Body of pancreas (tissue), 4 donors: ENCODE data around the gene ENO2. TPM values are rescaled to one million over a fixed set of nuclear protein-coding genes. Genes with fewer than 3 reads are reported as not detected.

Experiments used
- ATAC-seq: fragments of 150-250 bp; one replicate; pipeline ENCODE4 v1.9.1; 2016
- DNase-seq, 4 donors: peaks; one replicate each; pipeline ENCODE4 v3.0.0-alpha.2; 2019
- H3K27ac ChIP-seq, 4 donors: fragments of 200-600 bp; sonication (generic); 1 replicate in 3 of 4; 2 replicates in 1 of 4; pipeline versions ENCODE4 v1.5.1 to v1.6.1; 2016 to 2019; ENCODE audit warnings: mild to moderate bottlenecking in 1 of 4, mixed read lengths in 1 of 4, moderate library complexity in 1 of 4
- H3K27me3 ChIP-seq, 2 donors: fragments of 200-600 bp; sonication (generic); one replicate each; pipeline ENCODE4 v1.6.0; 2016; ENCODE audit warnings: mild to moderate bottlenecking in 1 of 2
- H3K36me3 ChIP-seq, 2 donors: fragments of 200-600 bp; sonication (generic); replicated peaks in 1 of 2; 2 replicates each; pipeline ENCODE4 v1.5.1; 2016; ENCODE audit warnings: low read depth in 2 of 2; ENCODE audit not compliant: insufficient read depth in 1 of 2
- H3K4me1 ChIP-seq: fragments of 200-600 bp; sonication (generic); one replicate; pipeline ENCODE4 v1.6.0; 2016
- H3K4me3 ChIP-seq, 2 donors: fragments of 200-600 bp; sonication (generic); 1 replicate in 1 of 2; 2 replicates in 1 of 2; pipeline ENCODE4 v1.5.1; 2016 to 2019
- H3K9me3 ChIP-seq, 3 donors: fragments of 200-600 bp; sonication (generic); 1 replicate in 2 of 3; 2 replicates in 1 of 3; pipeline ENCODE4 v1.5.1; 2016
- POLR2A ChIP-seq, 3 donors: fragments of 450-650 bp; IDR thresholded peaks; one replicate each; pipeline ENCODE4 v1.6.1; 2016; ENCODE audit warnings: antibody characterized with exemption in 3 of 3, mild to moderate bottlenecking in 2 of 3
- WGBS, 2 donors: methylation state at CpG; one replicate each; pipeline ENCODE4 v1.1.5; 2017; 5-methylcytosine and 5-hydroxymethylcytosine counted together
- intact Hi-C: fragments of 100-400 bp; cut with DNase I; formaldehyde crosslinking; loops from one replicate; pipeline ENCODE4 v1.15.1; 2023
- total RNA-seq, 2 donors: library from RNA; depleted of rRNA; stranded (reverse); fragments of >200 nt; gene quantifications; one replicate each; pipeline ENCODE4 v1.1.0, GENCODE V29; 2016
- TF ChIP-seq, protein P1 (sequence below), 7 experiments: fragments of 450-650 bp in 4 of 7; fragments of 200-600 bp in 3 of 7; sonication (generic) in 3 of 7; IDR thresholded peaks; one replicate each; pipeline ENCODE4 v1.5.1; 2016 to 2019; ENCODE audit warnings: antibody characterized with exemption in 7 of 7

ENO2 gene
- total RNA-seq, 2 donors from 2014 or later, result 4.4 to 11.9 TPM

DNA sequence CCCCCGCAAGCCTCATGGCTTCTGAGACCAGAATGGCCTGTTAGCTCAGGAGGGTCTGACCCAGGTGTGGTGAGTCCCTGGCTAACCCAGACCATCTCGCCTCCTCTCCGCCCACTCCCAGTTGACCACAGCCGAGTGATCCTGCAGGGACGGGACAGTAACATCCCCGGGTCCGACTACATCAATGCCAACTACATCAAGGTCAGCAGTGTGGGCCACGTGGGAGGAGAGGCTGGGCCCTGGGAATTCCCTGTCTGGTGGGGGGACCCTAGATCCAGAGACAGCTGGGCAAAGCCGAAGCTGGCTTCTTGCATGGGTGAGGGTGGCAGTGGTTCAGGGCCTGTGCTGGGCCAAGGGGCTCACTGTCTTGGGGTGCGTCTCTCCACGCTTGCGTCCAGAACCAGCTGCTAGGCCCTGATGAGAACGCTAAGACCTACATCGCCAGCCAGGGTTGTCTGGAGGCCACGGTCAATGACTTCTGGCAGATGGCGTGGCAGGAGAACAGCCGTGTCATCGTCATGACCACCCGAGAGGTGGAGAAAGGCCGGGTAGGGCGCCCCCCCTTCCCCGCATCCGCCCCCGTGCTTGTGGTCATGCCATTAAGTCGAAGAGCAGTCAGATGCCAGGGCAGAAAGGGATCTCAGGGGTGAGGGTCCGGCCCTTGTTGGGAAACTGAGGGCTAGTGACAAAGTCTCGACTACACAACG, 41.8 kb downstream of the ENO2 start:
- Histone ChIP-seq H3K36me3 (peaks cover 0 to 5% of the 10 kb centered on the region in 2 donors), H3K27ac (no peak overlapping the region), H3K27me3 (no peaks in the 10 kb centered on the region), H3K4me1 (peaks cover 9% of the 10 kb centered on the region), H3K9me3 (no peaks in the 10 kb centered on the region), H3K4me3 (no peak overlapping the region)
- intact Hi-C loops, result no loop called here
- WGBS, 2 donors, result 78 to 85% methylated on average over 24 to 28 of the region's 28 CpGs
- TF ChIP-seq, protein P1, sequence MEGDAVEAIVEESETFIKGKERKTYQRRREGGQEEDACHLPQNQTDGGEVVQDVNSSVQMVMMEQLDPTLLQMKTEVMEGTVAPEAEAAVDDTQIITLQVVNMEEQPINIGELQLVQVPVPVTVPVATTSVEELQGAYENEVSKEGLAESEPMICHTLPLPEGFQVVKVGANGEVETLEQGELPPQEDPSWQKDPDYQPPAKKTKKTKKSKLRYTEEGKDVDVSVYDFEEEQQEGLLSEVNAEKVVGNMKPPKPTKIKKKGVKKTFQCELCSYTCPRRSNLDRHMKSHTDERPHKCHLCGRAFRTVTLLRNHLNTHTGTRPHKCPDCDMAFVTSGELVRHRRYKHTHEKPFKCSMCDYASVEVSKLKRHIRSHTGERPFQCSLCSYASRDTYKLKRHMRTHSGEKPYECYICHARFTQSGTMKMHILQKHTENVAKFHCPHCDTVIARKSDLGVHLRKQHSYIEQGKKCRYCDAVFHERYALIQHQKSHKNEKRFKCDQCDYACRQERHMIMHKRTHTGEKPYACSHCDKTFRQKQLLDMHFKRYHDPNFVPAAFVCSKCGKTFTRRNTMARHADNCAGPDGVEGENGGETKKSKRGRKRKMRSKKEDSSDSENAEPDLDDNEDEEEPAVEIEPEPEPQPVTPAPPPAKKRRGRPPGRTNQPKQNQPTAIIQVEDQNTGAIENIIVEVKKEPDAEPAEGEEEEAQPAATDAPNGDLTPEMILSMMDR (IDR thresholded peaks at IDR 0.05), result no peak
- TF ChIP-seq POLR2A (IDR thresholded peaks at IDR 0.05), result no peak
- DNase-seq, result no peak
- no peak for ATAC-seq

GRCh38 chr12:6957151-6957701, 42.8 kb downstream of the ENO2 start:
- no peaks in the 10 kb centered on the region for H3K9me3 ChIP-seq
- no peak overlapping the region for H3K4me3 ChIP-seq
- H3K27ac ChIP-seq, result no peak overlapping the region
- WGBS, 2 donors, result 77 to 91% methylated on average over 13 to 20 of the region's 20 CpGs
- no peak for DNase-seq
- peaks cover 0 to 5% of the 10 kb centered on the region in 2 donors for H3K36me3 ChIP-seq
- TF ChIP-seq, protein P1 (IDR thresholded peaks at IDR 0.05), result no peak
- TF ChIP-seq POLR2A (IDR thresholded peaks at IDR 0.05), result no peak
- intact Hi-C loops, result no loop called here
- no peaks in the 10 kb centered on the region for H3K27me3 ChIP-seq
- peaks cover 19% of the 10 kb centered on the region for H3K4me1 ChIP-seq
- no peak for ATAC-seq

GRCh38 chr12:6957741-6958608, 43.6 kb downstream of the ENO2 start:
- intact Hi-C loops, result no loop called here
- Histone ChIP-seq H3K9me3 (no peaks in the 10 kb centered on the region), H3K4me1 (peaks cover 26% of the 10 kb centered on the region), H3K4me3 (no peak overlapping the region), H3K36me3 (peaks cover 0 to 5% of the 10 kb centered on the region in 2 donors), H3K27me3 (no peaks in the 10 kb centered on the region), H3K27ac (peak overlapping the region in 2 of 4 donors; percentile 52 to 62)
- no peak for DNase-seq
- TF ChIP-seq POLR2A (IDR thresholded peaks at IDR 0.05), result no peak
- TF ChIP-seq, protein P1 (IDR thresholded peaks at IDR 0.05), result no peak
- WGBS, 2 donors, result 82 to 86% methylated on average over 23 to 28 of the region's 28 CpGs
- ATAC-seq, result no peak

DNA sequence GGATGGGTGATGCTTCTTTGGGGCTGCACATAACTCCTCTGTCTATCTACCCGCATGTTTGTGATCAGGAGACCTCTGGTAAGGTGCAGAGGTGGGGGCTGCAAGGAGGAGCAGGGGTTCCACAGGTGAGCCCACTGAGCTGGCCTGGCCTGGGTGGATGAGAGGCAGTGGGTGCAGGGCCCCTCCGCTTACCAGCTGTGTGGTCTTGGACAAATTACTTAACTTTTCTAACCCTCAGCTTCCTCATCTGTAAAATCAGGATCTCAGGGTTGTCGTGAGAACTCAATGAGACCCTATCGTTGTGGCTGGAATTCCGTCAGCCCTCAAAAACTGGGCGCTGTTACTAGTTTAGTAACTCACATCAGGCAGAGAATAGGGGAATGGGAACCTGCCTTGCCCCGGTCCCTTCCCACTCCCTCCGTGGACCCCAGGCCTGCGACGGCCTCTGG, 44.3 kb downstream of the ENO2 start:
- H3K36me3 ChIP-seq, result peaks cover 0 to 5% of the 10 kb centered on the region in 2 donors
- intact Hi-C loops, result no loop called here
- TF ChIP-seq, protein P1 (IDR thresholded peaks at IDR 0.05), result no peak
- TF ChIP-seq POLR2A (IDR thresholded peaks at IDR 0.05), result no peak
- peaks cover 26% of the 10 kb centered on the region for H3K4me1 ChIP-seq
- H3K27ac ChIP-seq, result peak overlapping the region in 2 of 4 donors; percentile 52 to 62
- ATAC-seq, result no peak
- no peaks in the 10 kb centered on the region for H3K27me3 ChIP-seq
- no peak overlapping the region for H3K4me3 ChIP-seq
- WGBS, 2 donors, result 81 to 89% methylated on average over 10 of the region's 10 CpGs
- no peak for DNase-seq
- H3K9me3 ChIP-seq, result no peaks in the 10 kb centered on the region
